Stimulated activated CD4-positive, alpha-beta T cell treated with anti-CD3 and anti-CD28 coated beads, Interleukin-4, amount 100 ng/mL, for 4 hours (primary cell): Measurements from ENCODE around the gene HSPB6.
A peak's percentile ranks its signal among the peaks of the same experiment; 100 is the strongest.
"Not testable (repeated sequence)": the region's sequence is repeated elsewhere in the genome, so short reads cannot be mapped to it uniquely, and the experiment has no call there.

Experiments
- DNase-seq, 2 experiments: peaks; one replicate each; pipeline ENCODE4 v3.0.0-alpha.2; 2020

Gene HSPB6

DNA sequence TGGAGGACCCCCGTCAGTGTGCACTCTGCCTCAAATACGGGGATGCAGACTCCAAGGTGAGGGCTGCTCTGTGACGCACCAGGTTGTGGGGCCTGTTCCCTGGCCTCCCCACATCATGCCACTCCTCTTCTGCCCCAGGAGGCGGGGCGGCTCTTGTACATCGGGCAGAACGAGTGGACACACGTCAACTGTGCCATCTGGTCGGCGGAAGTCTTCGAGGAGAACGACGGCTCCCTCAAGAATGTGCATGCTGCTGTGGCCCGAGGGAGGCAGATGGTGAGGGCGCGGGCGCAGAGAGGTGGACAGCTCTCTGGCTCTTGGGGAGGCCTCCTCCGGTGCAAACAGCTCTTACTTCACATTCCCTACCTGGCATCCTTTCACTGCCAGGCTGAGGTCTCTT, 27.8 kb downstream of the HSPB6 start:
- no peak for DNase-seq

DNA sequence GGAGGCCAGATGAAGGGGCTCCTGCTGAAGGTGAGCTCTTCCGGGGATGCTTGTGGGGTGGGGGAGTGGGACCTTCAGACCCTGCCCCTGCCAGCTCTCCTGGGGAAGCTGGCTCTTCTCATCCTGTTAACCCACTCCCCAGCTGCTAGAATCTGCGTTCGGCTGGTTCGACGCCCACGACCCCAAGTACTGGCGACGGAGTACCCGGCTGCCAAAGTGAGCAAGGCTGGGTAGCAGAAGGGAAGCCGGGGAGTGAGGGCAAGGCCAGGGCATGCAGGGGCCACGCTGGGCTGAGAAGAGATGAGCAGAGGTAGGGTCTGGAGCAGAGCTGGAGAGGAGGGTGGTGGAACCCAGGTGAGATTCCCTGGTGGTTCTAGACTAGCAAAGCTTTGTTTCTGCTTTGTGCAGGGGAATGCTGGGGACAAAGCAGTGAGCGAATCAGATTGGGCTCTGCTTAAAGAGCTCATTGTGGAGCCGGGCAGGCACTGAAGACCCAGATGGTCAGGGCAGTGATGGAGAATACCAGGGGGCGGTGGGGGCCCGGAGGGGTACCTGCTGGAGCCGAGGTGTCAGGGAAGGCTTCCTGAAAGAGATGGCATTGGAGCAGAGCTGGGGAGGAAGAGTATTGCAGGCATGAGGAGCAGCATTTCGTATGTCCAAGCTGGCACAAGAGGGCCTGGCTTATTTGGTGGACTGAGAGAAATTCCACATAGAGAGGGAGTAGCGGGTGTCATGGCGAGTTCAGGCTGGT, 28.7 kb downstream of the HSPB6 start:
- DNase-seq: no peak

- DNase-seq: no peak
Observed at GRCh38 chr19:35727053-35727955, 29.5 kb downstream of the HSPB6 start.

GRCh38 chr19:35725216-35725861, 31.5 kb downstream of the HSPB6 start:
- no peak for DNase-seq

DNA sequence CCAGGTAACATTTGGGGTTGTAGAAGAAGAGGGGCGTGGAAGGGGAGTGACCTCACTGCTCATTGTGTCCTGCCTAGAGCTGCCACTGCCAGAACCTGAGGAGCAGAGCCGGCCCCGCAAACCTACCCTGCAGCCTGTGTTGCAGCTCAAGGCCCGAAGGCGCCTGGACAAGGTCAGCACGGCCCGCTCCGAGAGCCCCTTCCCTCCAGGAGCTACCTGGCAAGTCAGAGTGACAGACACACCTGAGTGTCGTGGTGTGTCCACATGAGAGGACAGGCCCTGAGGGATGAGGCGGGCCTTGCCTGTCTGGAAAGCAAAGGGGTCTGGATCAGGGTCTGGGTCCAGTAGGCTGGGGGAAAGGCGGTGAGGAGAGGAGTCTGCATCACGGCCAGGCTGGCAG, 32.3 kb downstream of the HSPB6 start:
- no peak for DNase-seq

DNA sequence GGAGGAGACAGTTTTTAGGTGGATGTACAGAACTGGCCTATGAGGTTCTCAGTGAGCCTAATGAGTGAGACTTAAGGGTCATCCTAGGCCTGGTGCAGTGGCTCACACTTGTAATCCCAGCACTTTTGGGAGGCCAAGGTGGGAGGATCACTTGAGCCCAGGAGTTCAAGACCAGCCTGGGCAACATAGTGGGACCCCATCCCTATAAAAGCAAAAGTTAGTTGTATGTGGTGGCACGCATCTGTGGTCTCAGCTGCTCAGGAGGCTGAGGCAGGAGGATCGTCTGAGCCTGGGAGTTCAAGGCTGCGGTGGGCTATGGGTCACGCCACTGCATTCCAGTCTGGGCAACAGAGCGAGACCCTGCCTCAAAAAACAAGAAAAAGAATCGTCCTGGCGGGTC, 32.7 kb downstream of the HSPB6 start:
- not testable (repeated sequence) for DNase-seq

GRCh38 chr19:35723671-35724070, 33.2 kb downstream of the HSPB6 start:
- DNase-seq: no peak

DNA sequence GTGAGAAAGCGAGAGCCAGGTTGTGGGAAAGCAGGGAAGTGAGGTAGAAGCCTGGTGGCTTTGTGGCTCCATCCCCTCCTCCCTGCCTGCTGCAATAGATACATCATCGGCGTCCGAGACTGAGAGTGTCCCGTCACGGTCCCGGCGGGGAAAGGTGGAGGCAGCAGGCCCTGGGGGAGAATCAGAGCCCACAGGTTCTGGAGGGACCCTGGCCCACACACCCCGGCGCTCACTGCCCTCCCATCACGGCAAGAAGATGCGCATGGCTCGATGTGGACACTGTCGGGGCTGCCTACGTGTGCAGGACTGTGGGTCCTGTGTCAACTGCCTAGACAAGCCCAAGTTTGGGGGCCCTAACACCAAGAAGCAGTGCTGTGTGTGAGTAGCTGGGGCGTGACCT, 33.9 kb downstream of the HSPB6 start:
- DNase-seq: no peak

DNA sequence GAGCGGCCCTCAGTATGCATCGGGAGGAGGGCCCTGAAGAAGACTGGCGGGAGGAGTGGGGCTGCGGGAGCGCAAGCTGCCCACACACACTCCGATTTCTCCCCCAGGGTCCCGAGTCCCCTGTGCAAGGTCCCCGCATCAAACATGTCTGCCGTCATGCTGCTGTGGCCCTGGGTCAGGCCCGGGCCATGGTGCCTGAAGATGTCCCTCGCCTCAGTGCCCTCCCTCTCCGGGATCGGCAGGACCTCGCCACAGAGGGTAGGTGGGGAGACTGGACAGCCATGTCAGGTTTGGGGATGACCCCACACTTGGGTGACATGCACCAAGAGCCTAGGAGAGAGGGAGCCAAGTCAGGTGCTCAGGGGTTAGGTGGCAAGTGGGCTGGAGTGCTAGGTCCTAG, 34.4 kb downstream of the HSPB6 start:
- no peak for DNase-seq

- no peak for DNase-seq
Observed at GRCh38 chr19:35721374-35721773, 35.5 kb downstream of the HSPB6 start.

DNA sequence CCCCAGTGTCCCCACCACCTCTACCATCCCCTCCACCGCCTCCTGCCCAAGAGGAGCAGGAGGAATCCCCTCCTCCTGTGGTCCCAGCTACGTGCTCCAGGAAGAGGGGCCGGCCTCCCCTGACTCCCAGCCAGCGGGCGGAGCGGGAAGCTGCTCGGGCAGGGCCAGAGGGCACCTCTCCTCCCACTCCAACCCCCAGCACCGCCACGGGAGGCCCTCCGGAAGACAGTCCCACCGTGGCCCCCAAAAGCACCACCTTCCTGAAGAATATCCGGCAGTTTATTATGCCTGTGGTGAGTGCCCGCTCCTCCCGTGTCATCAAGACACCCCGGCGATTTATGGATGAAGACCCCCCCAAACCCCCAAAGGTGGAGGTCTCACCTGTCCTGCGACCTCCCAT, 36.2 kb downstream of the HSPB6 start:
- DNase-seq: no peak

- no peak for DNase-seq
Observed at GRCh38 chr19:35720163-35720524, 36.7 kb downstream of the HSPB6 start.

GRCh38 chr19:35719402-35720162, 37.2 kb downstream of the HSPB6 start:
- no peak for DNase-seq

GRCh38 chr19:35718345-35719041, 38.3 kb downstream of the HSPB6 start:
- peak; percentile 56 to 68 for DNase-seq

GRCh38 chr19:35717665-35718344, 39.0 kb downstream of the HSPB6 start, which contains the start of gene KMT2B:
Gene KMT2B, plus strand, starts transcription at chr19:35718003. Its CDS starts 16 bp downstream, at chr19:35718019.
- no peak for DNase-seq

- DNase-seq: peak; percentile 95 to 98
Observed at GRCh38 chr19:35716801-35717664, 39.8 kb downstream of the HSPB6 start.

DNA sequence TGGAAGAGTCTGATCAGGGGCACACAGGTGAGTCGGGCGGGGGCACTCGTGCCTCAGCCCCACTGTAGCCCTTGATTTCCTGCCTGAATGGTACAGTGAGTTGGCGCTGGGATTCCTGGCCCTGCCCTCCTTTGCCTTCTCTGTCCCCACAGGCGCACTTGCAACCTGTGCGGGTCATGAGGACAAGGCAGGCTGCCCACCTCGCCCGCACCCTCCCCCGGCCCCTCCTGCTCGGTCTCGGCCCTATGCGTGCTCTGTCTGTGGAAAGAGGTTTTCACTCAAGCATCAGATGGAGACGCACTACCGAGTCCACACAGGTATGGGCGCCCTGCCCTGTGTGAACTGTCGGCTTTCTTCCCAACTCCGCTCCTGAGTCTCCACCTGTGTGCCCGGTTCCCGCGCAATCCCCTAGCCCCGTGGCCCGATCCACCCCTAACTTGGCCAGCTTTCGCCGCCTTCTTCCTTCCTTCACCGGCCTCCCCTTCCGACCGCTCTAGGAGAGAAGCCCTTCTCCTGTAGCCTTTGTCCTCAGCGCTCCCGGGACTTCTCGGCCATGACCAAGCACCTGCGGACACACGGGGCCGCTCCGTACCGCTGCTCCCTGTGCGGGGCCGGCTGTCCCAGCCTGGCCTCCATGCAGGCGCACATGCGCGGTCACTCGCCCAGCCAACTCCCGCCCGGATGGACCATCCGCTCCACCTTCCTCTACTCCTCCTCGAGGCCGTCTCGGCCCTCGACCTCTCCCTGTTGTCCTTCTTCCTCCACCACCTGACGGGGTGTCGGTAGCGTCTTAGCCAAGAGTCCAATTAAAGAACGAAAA, 40.6 kb downstream of the HSPB6 start:
- DNase-seq: peak in 1 of 2 experiments; percentile 22

DNA sequence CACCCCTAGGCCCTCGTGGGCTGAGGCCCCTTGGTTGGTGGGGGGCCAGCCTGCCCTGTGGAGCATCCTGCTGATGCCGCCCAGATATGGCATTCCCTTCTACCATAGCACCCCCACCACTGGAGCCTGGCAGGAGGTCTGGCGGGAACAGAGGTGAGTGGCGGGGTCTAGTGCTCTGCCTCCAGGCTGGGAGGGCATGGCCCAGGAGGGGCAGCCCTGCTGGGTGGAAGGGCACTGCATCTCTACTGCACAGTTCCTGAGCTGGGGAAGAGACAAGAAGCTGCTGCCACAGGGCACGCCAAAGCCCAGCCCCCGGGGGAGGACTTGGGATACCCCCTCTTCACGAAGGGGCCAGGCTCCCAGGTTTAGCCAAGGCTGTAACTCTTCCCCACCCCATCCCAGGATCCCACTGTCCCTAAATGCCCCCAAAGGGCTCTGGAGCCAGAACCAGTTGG, 41.4 kb downstream of the HSPB6 start:
- no peak for DNase-seq

GRCh38 chr19:35714601-35715354, 42.1 kb downstream of the HSPB6 start:
- DNase-seq: no peak
